ENCODE results near the gene PAGE2B. TPM values are rescaled to one million over a fixed set of nuclear protein-coding genes. Genes with fewer than 3 reads are reported as not detected.
"Not testable (repeated sequence)": the region's sequence is repeated elsewhere in the genome, so short reads cannot be mapped to it uniquely, and the experiment has no call there.

The PAGE2B gene
- polyA plus RNA-seq, 2 donors = 0.49 TPM; not detected in 1

DNA sequence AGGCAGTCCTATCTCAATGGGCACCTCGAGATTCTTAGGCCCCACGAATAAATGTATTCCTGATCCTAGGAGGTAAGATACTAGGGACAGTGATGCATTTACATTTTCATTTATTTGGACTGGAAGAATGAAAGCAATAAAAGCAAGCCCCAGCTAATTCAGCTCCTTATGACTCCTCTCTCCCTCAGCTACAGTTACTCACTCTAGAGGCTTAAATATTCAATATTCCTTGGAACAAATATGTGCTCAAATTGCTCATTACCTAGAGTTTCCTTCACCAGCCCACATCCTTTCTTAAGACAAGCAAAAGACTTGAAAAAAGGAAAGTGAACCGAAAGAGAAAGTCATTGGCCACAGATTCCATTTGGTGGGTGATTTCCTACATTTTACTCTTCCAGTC lies 27.9 kb downstream of the PAGE2B start:
- H3K36me3 ChIP-seq (ENCODE audit: control insufficient read depth in 2 of 2, insufficient read depth in 2 of 2, low read length in 1 of 2) = no peaks in the 10 kb centered on the region
- H3K27ac ChIP-seq (ENCODE audit: low read depth in 2 of 2, low read length in 1 of 2) = no peak overlapping the region
- 59 to 79% methylated on average over 3 of the region's 3 CpGs for WGBS, 2 donors
- H3K9me3 ChIP-seq (ENCODE audit: control insufficient read depth in 2 of 2, insufficient read depth in 1 of 2, low read depth in 1 of 2, low read length in 1 of 2) = no peaks in the 10 kb centered on the region
- H3K27me3 ChIP-seq (ENCODE audit: control insufficient read depth in 1 of 2, insufficient read depth in 2 of 2, low read length in 2 of 2) = no peaks in the 10 kb centered on the region
- H3K4me1 ChIP-seq (ENCODE audit: control insufficient read depth in 2 of 2, insufficient read depth in 2 of 2, low read length in 1 of 2) = no peaks in the 10 kb centered on the region
- H3K4me3 ChIP-seq (ENCODE audit: low read depth in 1 of 2, low read length in 2 of 2) = no peak overlapping the region

DNA sequence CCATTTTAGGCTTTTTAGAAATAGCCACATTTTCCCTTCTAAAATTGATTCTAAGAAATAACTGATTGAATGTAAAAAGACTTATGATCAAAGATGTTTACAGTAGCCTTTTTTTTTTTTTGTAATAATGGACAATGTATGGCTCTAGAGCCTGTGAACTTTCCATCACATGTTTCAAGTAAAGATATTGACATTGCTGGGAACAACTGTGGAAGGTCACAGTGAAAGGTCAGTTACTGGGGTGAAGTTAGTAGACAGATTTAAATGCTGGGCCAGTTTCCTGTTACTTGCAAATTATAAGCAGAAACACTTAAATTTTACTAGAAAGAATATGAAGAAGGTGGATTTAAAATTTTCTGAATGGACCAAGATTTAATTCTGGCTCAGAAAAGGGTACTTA lies 32.4 kb downstream of the PAGE2B start:
- Histone ChIP-seq H3K36me3 (ENCODE audit: control insufficient read depth in 2 of 2, insufficient read depth in 2 of 2, low read length in 1 of 2) (no peaks in the 10 kb centered on the region), H3K4me1 (ENCODE audit: control insufficient read depth in 2 of 2, insufficient read depth in 2 of 2, low read length in 1 of 2) (no peaks in the 10 kb centered on the region), H3K4me3 (ENCODE audit: low read depth in 1 of 2, low read length in 2 of 2) (no peak overlapping the region), H3K9me3 (ENCODE audit: control insufficient read depth in 2 of 2, insufficient read depth in 1 of 2, low read depth in 1 of 2, low read length in 1 of 2) (no peaks in the 10 kb centered on the region), H3K27me3 (ENCODE audit: control insufficient read depth in 1 of 2, insufficient read depth in 2 of 2, low read length in 2 of 2) (no peaks in the 10 kb centered on the region), H3K27ac (ENCODE audit: low read depth in 2 of 2, low read length in 1 of 2) (no peak overlapping the region)

GRCh38 chrX:55107911-55108310 lies 33.1 kb downstream of the PAGE2B start:
- whole genome bisulfite sequencing, 2 donors = 28 to 35% methylated on average over 2 of the region's 2 CpGs
- Histone ChIP-seq H3K9me3 (ENCODE audit: control insufficient read depth in 2 of 2, insufficient read depth in 1 of 2, low read depth in 1 of 2, low read length in 1 of 2) (no peaks in the 10 kb centered on the region), H3K4me3 (ENCODE audit: low read depth in 1 of 2, low read length in 2 of 2) (no peak overlapping the region), H3K27ac (ENCODE audit: low read depth in 2 of 2, low read length in 1 of 2) (no peak overlapping the region), H3K27me3 (ENCODE audit: control insufficient read depth in 1 of 2, insufficient read depth in 2 of 2, low read length in 2 of 2) (no peaks in the 10 kb centered on the region), H3K36me3 (ENCODE audit: control insufficient read depth in 2 of 2, insufficient read depth in 2 of 2, low read length in 1 of 2) (no peaks in the 10 kb centered on the region), H3K4me1 (ENCODE audit: control insufficient read depth in 2 of 2, insufficient read depth in 2 of 2, low read length in 1 of 2) (no peaks in the 10 kb centered on the region)

- no peaks in the 10 kb centered on the region for H3K9me3 ChIP-seq (ENCODE audit: control insufficient read depth in 2 of 2, insufficient read depth in 1 of 2, low read depth in 1 of 2, low read length in 1 of 2)
- no peaks in the 10 kb centered on the region for H3K36me3 ChIP-seq (ENCODE audit: control insufficient read depth in 2 of 2, insufficient read depth in 2 of 2, low read length in 1 of 2)
- H3K4me1 ChIP-seq (ENCODE audit: control insufficient read depth in 2 of 2, insufficient read depth in 2 of 2, low read length in 1 of 2) = no peaks in the 10 kb centered on the region
- WGBS, 2 donors = 33 to 50% methylated on average over 6 to 7 of the region's 7 CpGs
- H3K27me3 ChIP-seq (ENCODE audit: control insufficient read depth in 1 of 2, insufficient read depth in 2 of 2, low read length in 2 of 2) = peaks cover 0 to 3% of the 10 kb centered on the region in 2 donors
- no peak overlapping the region for H3K4me3 ChIP-seq (ENCODE audit: low read depth in 1 of 2, low read length in 2 of 2)
- no peak overlapping the region for H3K27ac ChIP-seq (ENCODE audit: low read depth in 2 of 2, low read length in 1 of 2)
Observed at GRCh38 chrX:55109306-55109705, 34.5 kb downstream of the PAGE2B start.

- H3K4me1 ChIP-seq (ENCODE audit: control insufficient read depth in 2 of 2, insufficient read depth in 2 of 2, low read length in 1 of 2) = no peaks in the 10 kb centered on the region
- peaks cover 0 to 3% of the 10 kb centered on the region in 2 donors for H3K27me3 ChIP-seq (ENCODE audit: control insufficient read depth in 1 of 2, insufficient read depth in 2 of 2, low read length in 2 of 2)
- H3K4me3 ChIP-seq (ENCODE audit: low read depth in 1 of 2, low read length in 2 of 2) = no peak overlapping the region
- WGBS, 2 donors = 57 to 64% methylated on average over 8 of the region's 8 CpGs
- H3K27ac ChIP-seq (ENCODE audit: low read depth in 2 of 2, low read length in 1 of 2) = no peak overlapping the region
- H3K36me3 ChIP-seq (ENCODE audit: control insufficient read depth in 2 of 2, insufficient read depth in 2 of 2, low read length in 1 of 2) = no peaks in the 10 kb centered on the region
- H3K9me3 ChIP-seq (ENCODE audit: control insufficient read depth in 2 of 2, insufficient read depth in 1 of 2, low read depth in 1 of 2, low read length in 1 of 2) = no peaks in the 10 kb centered on the region
Observed at GRCh38 chrX:55111578-55112254, 36.9 kb downstream of the PAGE2B start.

DNA sequence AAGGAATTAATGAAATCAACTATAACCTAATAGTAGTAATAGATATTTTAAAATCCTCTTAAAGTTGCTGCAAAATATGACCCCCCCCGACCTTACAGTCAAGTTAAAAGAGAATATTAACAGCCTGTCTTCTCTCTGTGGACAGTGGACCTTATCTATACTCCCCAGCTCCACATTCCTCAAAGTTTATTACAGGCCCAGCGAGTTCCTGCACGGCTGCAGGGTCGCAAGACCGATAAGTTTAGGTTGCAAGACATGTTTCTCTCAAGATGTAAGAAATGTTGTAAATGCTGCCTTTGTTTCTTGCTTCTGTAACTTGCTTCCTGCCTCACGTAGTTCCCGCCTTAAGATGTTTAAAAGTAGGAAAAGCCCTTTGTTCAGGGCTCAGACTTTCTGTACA lies 41.8 kb downstream of the PAGE2B start:
- H3K27ac ChIP-seq (ENCODE audit: low read depth in 2 of 2, low read length in 1 of 2); H3K9me3 ChIP-seq (ENCODE audit: control insufficient read depth in 2 of 2, insufficient read depth in 1 of 2, low read depth in 1 of 2, low read length in 1 of 2); H3K4me3 ChIP-seq (ENCODE audit: low read depth in 1 of 2, low read length in 2 of 2); H3K27me3 ChIP-seq (ENCODE audit: control insufficient read depth in 1 of 2, insufficient read depth in 2 of 2, low read length in 2 of 2); H3K4me1 ChIP-seq (ENCODE audit: control insufficient read depth in 2 of 2, insufficient read depth in 2 of 2, low read length in 1 of 2); H3K36me3 ChIP-seq (ENCODE audit: control insufficient read depth in 2 of 2, insufficient read depth in 2 of 2, low read length in 1 of 2): not testable (repeated sequence)
- WGBS, 2 donors = 51 to 62% methylated on average over 7 of the region's 7 CpGs

DNA sequence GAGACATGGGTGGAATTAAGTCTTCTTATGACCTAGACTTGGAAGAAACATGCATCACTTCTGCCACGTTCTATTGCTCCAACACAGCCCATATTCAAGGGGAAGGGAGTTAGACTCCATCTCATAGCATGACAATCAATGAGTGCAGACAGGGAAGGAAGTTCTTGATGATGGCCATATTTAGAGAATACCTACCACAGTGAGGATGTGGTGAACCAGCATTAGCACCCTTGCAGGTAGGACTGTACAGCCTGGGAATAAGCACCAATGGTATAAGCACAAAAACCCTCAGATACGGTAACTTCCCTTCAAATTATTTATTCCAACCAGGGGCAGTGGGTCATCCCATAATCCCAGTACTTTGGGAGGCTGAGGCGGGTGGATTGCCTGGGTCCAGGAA lies 43.7 kb downstream of the PAGE2B start:
- H3K27ac ChIP-seq (ENCODE audit: low read depth in 2 of 2, low read length in 1 of 2) = no peak overlapping the region
- WGBS, 2 donors = 70 to 79% methylated on average over 3 of the region's 3 CpGs
- no peaks in the 10 kb centered on the region for H3K4me1 ChIP-seq (ENCODE audit: control insufficient read depth in 2 of 2, insufficient read depth in 2 of 2, low read length in 1 of 2)
- H3K4me3 ChIP-seq (ENCODE audit: low read depth in 1 of 2, low read length in 2 of 2) = no peak overlapping the region
- no peaks in the 10 kb centered on the region for H3K36me3 ChIP-seq (ENCODE audit: control insufficient read depth in 2 of 2, insufficient read depth in 2 of 2, low read length in 1 of 2)
- H3K27me3 ChIP-seq (ENCODE audit: control insufficient read depth in 1 of 2, insufficient read depth in 2 of 2, low read length in 2 of 2) = peaks cover 0 to 11% of the 10 kb centered on the region in 2 donors
- H3K9me3 ChIP-seq (ENCODE audit: control insufficient read depth in 2 of 2, insufficient read depth in 1 of 2, low read depth in 1 of 2, low read length in 1 of 2) = no peaks in the 10 kb centered on the region

GRCh38 chrX:55119271-55119670 lies 44.4 kb downstream of the PAGE2B start:
- H3K4me1 ChIP-seq (ENCODE audit: control insufficient read depth in 2 of 2, insufficient read depth in 2 of 2, low read length in 1 of 2) = no peaks in the 10 kb centered on the region
- peaks cover 0 to 14% of the 10 kb centered on the region in 2 donors for H3K27me3 ChIP-seq (ENCODE audit: control insufficient read depth in 1 of 2, insufficient read depth in 2 of 2, low read length in 2 of 2)

DNA sequence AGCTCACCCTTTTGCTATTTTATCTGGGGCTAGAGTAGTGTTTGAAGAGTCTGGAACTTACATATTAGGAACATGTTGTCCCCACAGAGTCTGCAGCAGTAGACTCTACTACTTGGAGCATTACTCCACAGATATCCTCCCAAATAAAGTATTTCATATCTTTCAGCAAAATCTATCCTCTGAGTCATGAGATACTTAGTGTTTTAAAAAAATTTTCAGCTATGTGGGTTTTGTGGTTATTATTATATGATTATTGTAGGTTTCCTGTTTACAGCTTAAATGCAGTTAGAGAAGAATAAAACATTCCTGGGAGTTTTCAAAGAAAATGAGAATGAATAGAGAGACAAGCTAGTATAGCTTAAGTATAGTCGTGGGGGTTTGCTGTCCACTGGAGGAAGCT lies 44.9 kb downstream of the PAGE2B start:
- H3K4me1 ChIP-seq (ENCODE audit: control insufficient read depth in 2 of 2, insufficient read depth in 2 of 2, low read length in 1 of 2) = no peaks in the 10 kb centered on the region
- H3K4me3 ChIP-seq (ENCODE audit: low read depth in 1 of 2, low read length in 2 of 2) = no peak overlapping the region
- H3K27me3 ChIP-seq (ENCODE audit: control insufficient read depth in 1 of 2, insufficient read depth in 2 of 2, low read length in 2 of 2) = peaks cover 0 to 15% of the 10 kb centered on the region in 2 donors
- 38 to 47% methylated on average over 1 of the region's 1 CpG for WGBS, 2 donors
- no peaks in the 10 kb centered on the region for H3K36me3 ChIP-seq (ENCODE audit: control insufficient read depth in 2 of 2, insufficient read depth in 2 of 2, low read length in 1 of 2)
- H3K9me3 ChIP-seq (ENCODE audit: control insufficient read depth in 2 of 2, insufficient read depth in 1 of 2, low read depth in 1 of 2, low read length in 1 of 2) = no peaks in the 10 kb centered on the region
- no peak overlapping the region for H3K27ac ChIP-seq (ENCODE audit: low read depth in 2 of 2, low read length in 1 of 2)

More at GRCh38 chrX:55119271-55119670, 44.4 kb downstream of the PAGE2B start:
- H3K27ac ChIP-seq (ENCODE audit: low read depth in 2 of 2, low read length in 1 of 2) = no peak overlapping the region
- H3K4me3 ChIP-seq (ENCODE audit: low read depth in 1 of 2, low read length in 2 of 2) = no peak overlapping the region
- no peaks in the 10 kb centered on the region for H3K36me3 ChIP-seq (ENCODE audit: control insufficient read depth in 2 of 2, insufficient read depth in 2 of 2, low read length in 1 of 2)
- no peaks in the 10 kb centered on the region for H3K9me3 ChIP-seq (ENCODE audit: control insufficient read depth in 2 of 2, insufficient read depth in 1 of 2, low read depth in 1 of 2, low read length in 1 of 2)

DNA sequence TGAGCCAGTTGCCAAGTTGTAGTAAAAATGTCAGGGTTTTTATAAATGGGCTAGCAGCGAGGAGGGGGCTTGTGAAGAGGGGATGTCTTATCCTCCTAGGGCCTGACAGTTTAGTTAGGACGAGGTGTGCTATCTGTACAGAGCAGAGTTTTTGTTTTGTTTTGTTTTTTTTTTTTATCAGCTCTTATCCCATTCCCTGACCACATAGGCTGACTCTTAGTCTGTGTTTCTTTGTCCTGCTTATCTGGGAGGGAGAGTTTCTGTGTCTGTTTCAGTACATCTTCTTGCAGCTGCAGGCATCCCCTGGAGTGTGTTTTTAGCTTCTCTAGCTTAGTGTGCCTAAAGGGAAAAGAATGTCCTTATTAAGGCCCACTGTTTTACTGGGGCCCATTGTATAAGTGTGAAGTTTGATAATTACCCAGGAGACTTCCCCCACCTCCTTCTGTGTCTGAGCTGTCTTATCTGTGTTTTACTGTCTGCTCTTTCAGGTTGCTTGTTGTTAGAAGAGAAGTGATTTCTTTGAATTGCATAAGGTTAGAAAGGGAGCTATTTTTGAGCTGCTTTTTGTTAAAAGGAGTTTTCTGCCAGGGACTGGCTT lies 46.0 kb downstream of the PAGE2B start:
- Histone ChIP-seq H3K9me3 (ENCODE audit: control insufficient read depth in 2 of 2, insufficient read depth in 1 of 2, low read depth in 1 of 2, low read length in 1 of 2) (no peaks in the 10 kb centered on the region), H3K27ac (ENCODE audit: low read depth in 2 of 2, low read length in 1 of 2) (no peak overlapping the region), H3K4me3 (ENCODE audit: low read depth in 1 of 2, low read length in 2 of 2) (no peak overlapping the region), H3K4me1 (ENCODE audit: control insufficient read depth in 2 of 2, insufficient read depth in 2 of 2, low read length in 1 of 2) (no peaks in the 10 kb centered on the region), H3K36me3 (ENCODE audit: control insufficient read depth in 2 of 2, insufficient read depth in 2 of 2, low read length in 1 of 2) (no peaks in the 10 kb centered on the region), H3K27me3 (ENCODE audit: control insufficient read depth in 1 of 2, insufficient read depth in 2 of 2, low read length in 2 of 2) (peaks cover 0 to 15% of the 10 kb centered on the region in 2 donors)
- 40 to 79% methylated on average over 2 of the region's 2 CpGs for WGBS, 2 donors
